H9 (cell line): ENCODE data around the gene HNF1A. TPM values are rescaled to one million over a fixed set of nuclear protein-coding genes. Genes with fewer than 3 reads are reported as not detected.

Experiments
- DNase-seq: peaks from one replicate; pipeline ENCODE4 v3.0.0-alpha.2; 2017
- H2AFZ ChIP-seq: one replicate; pipeline ENCODE4 v1.6.1; 2013; ENCODE audit warnings: mild to moderate bottlenecking, low read length, control low read depth, moderate library complexity
- H2AK5ac ChIP-seq: 2 replicates; pipeline ENCODE4 v1.6.1; 2013; ENCODE audit warnings: low read length, control low read depth, mixed read lengths; ENCODE audit not compliant: insufficient read length
- H2BK120ac ChIP-seq: one replicate; pipeline ENCODE4 v1.6.1; 2013; ENCODE audit warnings: low read depth, mild to moderate bottlenecking, low read length, control low read depth, inconsistent platforms; ENCODE audit not compliant: poor library complexity, severe bottlenecking
- H2BK12ac ChIP-seq: 2 replicates; pipeline ENCODE4 v1.6.1; 2013; ENCODE audit warnings: low read length, control low read depth, mixed read lengths, low read depth; ENCODE audit not compliant: insufficient read length
- H2BK15ac ChIP-seq: 2 replicates; pipeline ENCODE4 v1.6.1; 2013; ENCODE audit warnings: low read depth, low read length, control low read depth
- H2BK20ac ChIP-seq: one replicate; pipeline ENCODE4 v1.6.1; 2013; ENCODE audit warnings: low read depth, mild to moderate bottlenecking, low read length, control low read depth, inconsistent platforms; ENCODE audit not compliant: poor library complexity, severe bottlenecking
- H2BK5ac ChIP-seq: 2 replicates; pipeline ENCODE4 v1.6.1; 2013; ENCODE audit warnings: low read length, control low read depth, mixed read lengths; ENCODE audit not compliant: insufficient read length
- H3K14ac ChIP-seq: 2 replicates; pipeline ENCODE4 v1.6.1; 2013; ENCODE audit warnings: low read length, control low read depth; ENCODE audit not compliant: insufficient read depth
- H3K18ac ChIP-seq: 2 replicates; pipeline ENCODE4 v1.6.1; 2013; ENCODE audit warnings: low read depth, mild to moderate bottlenecking, mixed read lengths, low read length, control low read depth; ENCODE audit not compliant: insufficient read length
- H3K23ac ChIP-seq: 2 replicates; pipeline ENCODE4 v1.6.1; 2013; ENCODE audit warnings: low read length, control low read depth, mixed read lengths, low read depth; ENCODE audit not compliant: insufficient read length
- H3K23me2 ChIP-seq: 2 replicates; pipeline ENCODE4 v1.6.1; 2013; ENCODE audit warnings: low read depth, mild to moderate bottlenecking, mixed read lengths, low read length, control low read depth; ENCODE audit not compliant: insufficient read length, poor library complexity, severe bottlenecking
- H3K27ac ChIP-seq: 2 replicates; pipeline ENCODE4 v1.5.1; 2013; ENCODE audit warnings: low read length, control low read depth, mixed read lengths, low read depth; ENCODE audit not compliant: insufficient read length
- H3K27me3 ChIP-seq: 2 replicates; pipeline ENCODE4 v1.6.1; 2013; ENCODE audit warnings: low read length, control low read depth, inconsistent platforms; ENCODE audit not compliant: insufficient read depth
- H3K4ac ChIP-seq: 2 replicates; pipeline ENCODE4 v1.6.1; 2013; ENCODE audit warnings: low read depth, mild to moderate bottlenecking, control low read depth, inconsistent platforms, low read length, moderate library complexity
- H3K4me1 ChIP-seq: 2 replicates; pipeline ENCODE4 v1.6.1; 2013; ENCODE audit warnings: low read length, control low read depth, inconsistent platforms; ENCODE audit not compliant: insufficient read depth
- H3K4me2 ChIP-seq: 2 replicates; pipeline ENCODE4 v1.6.1; 2013; ENCODE audit warnings: low read length, control low read depth, mixed read lengths; ENCODE audit not compliant: insufficient read length, insufficient read depth
- H3K56ac ChIP-seq: 2 replicates; pipeline ENCODE4 v1.6.1; 2013; ENCODE audit warnings: low read depth, mild to moderate bottlenecking, mixed read lengths, low read length, control low read depth; ENCODE audit not compliant: insufficient read length
- H3K79me1 ChIP-seq: 2 replicates; pipeline ENCODE4 v1.6.1; 2013; ENCODE audit warnings: low read depth, mild to moderate bottlenecking, moderate library complexity, low read length, control low read depth, inconsistent platforms; ENCODE audit not compliant: insufficient read depth, poor library complexity, severe bottlenecking
- H3K79me2 ChIP-seq: 2 replicates; pipeline ENCODE4 v1.6.1; 2013; ENCODE audit warnings: low read length, control low read depth, inconsistent platforms; ENCODE audit not compliant: insufficient read depth
- H3K9ac ChIP-seq: 2 replicates; pipeline ENCODE4 v1.6.1; 2013; ENCODE audit warnings: low read length, control low read depth, mixed read lengths; ENCODE audit not compliant: insufficient read length; ENCODE audit errors: extremely low read depth
- H3K9me3 ChIP-seq: one replicate; pipeline ENCODE4 v1.6.1; 2013; ENCODE audit warnings: low read depth, low read length, inconsistent platforms; ENCODE audit not compliant: control insufficient read depth
- H3T11ph ChIP-seq: one replicate; pipeline ENCODE4 v1.6.1; 2013; ENCODE audit warnings: mild to moderate bottlenecking, low read length, control low read depth, inconsistent platforms
- H4K20me1 ChIP-seq: one replicate; pipeline ENCODE4 v1.6.1; 2013; ENCODE audit not compliant: control insufficient read depth, insufficient read length, insufficient read depth
- H4K5ac ChIP-seq: 2 replicates; pipeline ENCODE4 v1.6.1; 2013; ENCODE audit warnings: low read depth, mild to moderate bottlenecking, mixed read lengths, low read length, control low read depth; ENCODE audit not compliant: insufficient read length
- H4K8ac ChIP-seq: replicated peaks from 2 replicates; pipeline ENCODE4 v1.6.1; 2013; ENCODE audit warnings: low read length, control low read depth, mixed read lengths, low read depth; ENCODE audit not compliant: insufficient read length
- H4K91ac ChIP-seq: 2 replicates; pipeline ENCODE4 v1.6.1; 2013; ENCODE audit warnings: low read depth, mild to moderate bottlenecking, moderate library complexity, mixed read lengths, low read length, control low read depth; ENCODE audit not compliant: insufficient read length
- H3K27ac Mint-ChIP-seq, 3 experiments: 2 replicates in 2 of 3; 3 replicates in 1 of 3; pipeline ENCODE4 v1.8.0; 2020 to 2021; ENCODE audit warnings: mixed read lengths in 3 of 3, mild to moderate bottlenecking in 1 of 3, moderate library complexity in 1 of 3
- H3K27me3 Mint-ChIP-seq: 2 replicates; pipeline ENCODE4 v1.8.0; 2021; ENCODE audit warnings: low read depth, mild to moderate bottlenecking, moderate library complexity, mixed read lengths
- H3K36me3 Mint-ChIP-seq, 3 experiments: 2 replicates in 2 of 3; 3 replicates in 1 of 3; pipeline ENCODE4 v1.8.0; 2020 to 2021; ENCODE audit warnings: low read depth in 3 of 3, mixed read lengths in 3 of 3; ENCODE audit not compliant: insufficient read depth in 1 of 3
- H3K4me1 Mint-ChIP-seq, 2 experiments: 2 replicates each; pipeline ENCODE4 v1.8.0; 2020; ENCODE audit warnings: mixed read lengths in 2 of 2
- H3K4me3 Mint-ChIP-seq, 2 experiments: 2 replicates in 1 of 2; 3 replicates in 1 of 2; pipeline ENCODE4 v1.8.0; 2020 to 2021; ENCODE audit warnings: mild to moderate bottlenecking in 2 of 2, mixed read lengths in 2 of 2, moderate library complexity in 1 of 2
- H3K9me3 Mint-ChIP-seq, 2 experiments: 2 replicates in 1 of 2; 3 replicates in 1 of 2; pipeline ENCODE4 v1.8.0; 2020; ENCODE audit warnings: mild to moderate bottlenecking in 2 of 2, mixed read lengths in 2 of 2, moderate library complexity in 1 of 2
- CTCF ChIP-seq: fragments of 200-600 bp; sonication (generic); conservative IDR thresholded peaks from 3 replicates; pipeline ENCODE4 v1.8.0; 2021; ENCODE audit warnings: antibody characterized with exemption, mild to moderate bottlenecking
- WGBS: extraction: QIAGEN DNeasy Blood & Tissue Kit; methylation state at CpG from one replicate; pipeline ENCODE4 v1.1.7; 2013; ENCODE audit warnings: missing lambda C conversion rate, low lambda C conversion rate, mixed read lengths; ENCODE audit not compliant: insufficient read length; ENCODE audit errors: extremely low coverage; 5-methylcytosine and 5-hydroxymethylcytosine counted together
- total RNA-seq: library from RNA; stranded (reverse); gene quantifications from 2 replicates; pipeline ENCODE4 v1.2.1, GENCODE V29; 2021

HNF1A gene
- total RNA-seq, 1 experiment from 2014 or later: not detected

GRCh38 chr12:120992989-120993388 lies 14.6 kb downstream of the HNF1A start:
- peaks cover 0 to 6% of the 10 kb centered on the region in 2 experiments; a peak in 2 of 5 replicates for H3K9me3 Mint-ChIP-seq
- H3K23ac ChIP-seq: no peak overlapping the region
- H3K27ac Mint-ChIP-seq: no peak overlapping the region
- H3K9ac ChIP-seq: no peak overlapping the region
- no peak overlapping the region for H4K5ac ChIP-seq
- H2BK120ac ChIP-seq: no peak overlapping the region
- no peak overlapping the region for H4K91ac ChIP-seq
- H3T11ph ChIP-seq: no peak overlapping the region
- H2BK5ac ChIP-seq: no peak overlapping the region
- H4K20me1 ChIP-seq: no peaks in the 10 kb centered on the region
- no peaks in the 10 kb centered on the region for H3K27me3 ChIP-seq
- no peak overlapping the region for H2AFZ ChIP-seq
- no peak overlapping the region for H3K4me2 ChIP-seq
- no peak overlapping the region for H3K27ac ChIP-seq
- no peaks in the 10 kb centered on the region for H3K23me2 ChIP-seq
- H3K4ac ChIP-seq: no peak overlapping the region
- H2BK20ac ChIP-seq: no peak overlapping the region
- no peak overlapping the region for H2AK5ac ChIP-seq
- no peak overlapping the region for H2BK15ac ChIP-seq
- H3K56ac ChIP-seq: no peak overlapping the region
- peaks cover 12% of the 10 kb centered on the region for H3K27me3 Mint-ChIP-seq
- no peaks in the 10 kb centered on the region for H3K36me3 Mint-ChIP-seq
- H3K9me3 ChIP-seq: no peaks in the 10 kb centered on the region
- no peaks in the 10 kb centered on the region for H3K4me1 Mint-ChIP-seq
- no peak overlapping the region for H2BK12ac ChIP-seq
- H4K8ac ChIP-seq: no peak overlapping the region
- H3K4me3 Mint-ChIP-seq: no peak overlapping the region
- DNase-seq: no peak
- no peak for TF ChIP-seq CTCF
- H3K18ac ChIP-seq: no peak overlapping the region
- no peaks in the 10 kb centered on the region for H3K79me2 ChIP-seq
- no peaks in the 10 kb centered on the region for H3K4me1 ChIP-seq
- no peak overlapping the region for H3K14ac ChIP-seq
- no peaks in the 10 kb centered on the region for H3K79me1 ChIP-seq
- no CpG with 5 or more reads among the region's 1 CpG for WGBS
